HG02588 (cell line): ENCODE measurements around the gene OR2T3.
"Not testable (repeated sequence)": the region's sequence is repeated elsewhere in the genome, so short reads cannot be mapped to it uniquely, and the experiment has no call there.

ENCODE experiments used
- ATAC-seq: cut with Tn5 transposase; IDR thresholded peaks from one replicate; pipeline ENCODE4 v1.9.1; 2021; ENCODE audit warnings: mild to moderate bottlenecking, moderate library complexity; ENCODE audit not compliant: unreplicated experiment

OR2T3 gene, protein sequence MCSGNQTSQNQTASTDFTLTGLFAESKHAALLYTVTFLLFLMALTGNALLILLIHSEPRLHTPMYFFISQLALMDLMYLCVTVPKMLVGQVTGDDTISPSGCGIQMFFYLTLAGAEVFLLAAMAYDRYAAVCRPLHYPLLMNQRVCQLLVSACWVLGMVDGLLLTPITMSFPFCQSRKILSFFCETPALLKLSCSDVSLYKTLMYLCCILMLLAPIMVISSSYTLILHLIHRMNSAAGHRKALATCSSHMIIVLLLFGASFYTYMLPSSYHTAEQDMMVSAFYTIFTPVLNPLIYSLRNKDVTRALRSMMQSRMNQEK

DNA sequence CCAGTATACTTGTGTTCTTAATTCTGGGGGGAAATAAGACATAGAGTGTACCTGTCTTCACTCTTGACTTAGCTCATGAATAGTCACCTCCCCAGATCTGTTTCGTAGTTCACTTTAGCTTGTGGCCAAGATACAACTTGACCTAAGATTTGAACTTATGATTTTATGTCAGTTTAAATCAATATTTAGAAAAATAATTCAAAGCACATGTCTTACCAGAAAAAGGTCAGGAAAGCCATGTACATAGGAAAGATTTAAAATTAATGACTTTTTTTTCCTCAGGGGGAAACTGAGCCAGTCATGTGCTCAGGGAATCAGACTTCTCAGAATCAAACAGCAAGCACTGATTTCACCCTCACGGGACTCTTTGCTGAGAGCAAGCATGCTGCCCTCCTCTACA lies at the start of gene OR2T3:
Gene OR2T3 (plus strand): TSS at position 301 of the 400 bp plus-strand sequence. CDS start 0 bp downstream, at position 301.
- ATAC-seq: not testable (repeated sequence)

DNA sequence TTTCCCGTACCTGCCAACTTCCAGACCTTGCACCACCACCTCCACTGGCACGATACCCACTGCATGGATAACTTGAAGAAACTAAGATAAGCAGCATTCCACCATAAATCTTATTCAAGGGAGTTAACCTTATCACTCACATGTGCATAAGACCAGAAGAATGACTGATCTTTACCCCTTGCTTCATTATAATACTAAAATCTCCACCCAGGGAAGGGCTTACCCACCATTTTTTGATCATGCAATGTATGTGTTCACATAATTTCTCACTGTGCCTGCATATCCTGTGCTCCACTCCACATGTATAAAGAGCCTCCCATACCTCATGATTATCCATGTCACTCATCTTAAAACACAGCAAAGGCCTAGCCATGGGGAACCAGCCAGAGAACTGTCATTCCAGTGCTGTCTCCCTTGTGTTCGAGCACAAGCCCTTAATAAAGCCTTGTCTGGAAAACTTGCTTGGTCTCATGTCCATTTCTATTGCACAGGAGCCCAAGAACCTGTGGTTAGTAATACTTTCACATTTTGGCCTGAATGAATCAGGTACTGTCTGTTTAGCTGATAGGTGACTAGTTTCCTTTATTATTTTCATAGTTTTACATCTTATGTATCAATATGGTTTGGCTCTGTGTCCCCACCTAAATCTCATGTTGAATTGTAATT lies 45.5 kb upstream of the OR2T3 start:
- peak; percentile 41 for ATAC-seq

DNA sequence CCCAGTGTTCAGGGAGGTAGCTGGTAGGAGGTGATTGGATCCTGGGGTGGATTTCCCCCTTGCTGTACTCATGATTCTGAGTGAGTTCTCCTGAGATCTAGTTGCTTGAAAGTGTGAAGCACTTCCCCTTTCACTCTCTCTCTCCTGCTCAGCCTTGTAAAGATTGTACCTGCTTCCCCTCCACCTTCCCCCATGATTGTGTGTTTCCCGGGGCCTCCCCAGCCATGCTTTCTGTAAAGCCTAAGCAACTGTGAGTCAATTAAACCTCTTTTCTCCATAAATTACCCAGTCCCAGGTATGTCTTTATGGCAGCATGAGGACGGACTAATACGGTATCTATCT lies 45.0 kb upstream of the OR2T3 start:
- ATAC-seq: peak; percentile 94

DNA sequence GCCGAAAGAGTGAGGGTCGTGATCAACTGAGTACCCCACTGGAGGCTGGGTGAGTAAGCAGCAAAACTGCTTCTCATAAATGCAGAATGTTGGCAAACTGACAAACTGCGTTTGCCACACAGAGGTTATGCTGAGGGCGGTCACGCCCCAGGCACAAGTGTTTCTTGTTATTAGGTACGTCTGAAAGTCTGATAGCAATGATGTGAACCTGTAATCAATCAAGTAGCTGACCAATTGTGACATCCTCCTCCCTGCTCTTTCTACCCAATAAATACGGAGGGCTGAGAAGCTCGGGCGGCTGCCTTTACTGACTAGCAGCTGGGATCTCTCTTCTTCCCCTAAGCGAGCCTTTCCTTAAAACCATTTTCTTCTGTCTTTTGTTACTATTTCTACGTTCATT lies 41.5 kb upstream of the OR2T3 start:
- ATAC-seq: not testable (repeated sequence)

DNA sequence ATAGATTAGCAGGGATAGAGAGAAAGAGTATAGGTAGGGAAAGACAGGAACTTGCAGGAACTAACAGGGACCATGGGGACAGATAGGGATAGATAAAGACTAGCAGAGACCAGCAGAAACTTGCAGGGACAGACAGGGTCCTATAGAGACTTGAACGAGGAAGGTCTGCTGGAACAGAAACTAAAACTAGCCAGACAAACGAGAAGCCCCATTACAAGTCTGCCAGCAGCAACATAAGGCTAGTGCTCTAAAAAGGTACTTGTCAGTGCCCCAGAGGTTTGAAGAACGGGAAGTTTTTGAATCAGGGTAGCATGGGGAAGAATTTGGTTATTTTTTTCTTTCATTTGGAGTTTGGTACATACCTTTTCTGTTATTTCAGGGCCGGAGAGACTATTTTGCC lies 41.0 kb upstream of the OR2T3 start:
- ATAC-seq: peak; percentile 37

DNA sequence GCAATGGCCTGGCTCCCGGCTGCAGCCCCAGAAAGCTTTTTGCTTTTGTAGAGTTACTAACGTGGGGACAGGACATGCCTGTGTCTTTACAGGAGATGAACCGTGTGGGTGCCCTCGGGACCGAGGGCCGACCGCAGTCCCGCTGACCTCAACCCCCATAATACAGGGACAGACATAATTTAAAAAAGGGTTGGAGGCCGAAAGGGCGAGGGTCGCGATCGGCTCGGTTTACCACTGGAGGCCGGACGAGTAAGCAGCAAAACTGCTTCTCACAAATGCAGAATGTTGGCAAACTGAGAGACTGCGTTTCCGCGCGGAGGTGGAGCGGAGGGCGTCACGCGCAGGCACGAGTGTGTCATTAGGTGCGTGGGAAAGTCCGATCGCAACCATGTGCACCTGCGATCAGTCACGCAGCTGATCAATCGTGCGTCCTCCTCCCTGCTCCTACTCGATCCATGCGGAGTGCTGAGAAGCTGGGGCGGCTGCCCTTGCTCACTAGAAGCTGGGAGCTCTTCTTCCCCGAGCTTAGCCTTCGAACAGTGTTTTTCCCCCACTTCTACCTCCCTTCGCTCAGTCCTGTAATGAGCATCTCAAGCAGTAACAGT lies 39.2 kb upstream of the OR2T3 start:
- not testable (repeated sequence) for ATAC-seq

DNA sequence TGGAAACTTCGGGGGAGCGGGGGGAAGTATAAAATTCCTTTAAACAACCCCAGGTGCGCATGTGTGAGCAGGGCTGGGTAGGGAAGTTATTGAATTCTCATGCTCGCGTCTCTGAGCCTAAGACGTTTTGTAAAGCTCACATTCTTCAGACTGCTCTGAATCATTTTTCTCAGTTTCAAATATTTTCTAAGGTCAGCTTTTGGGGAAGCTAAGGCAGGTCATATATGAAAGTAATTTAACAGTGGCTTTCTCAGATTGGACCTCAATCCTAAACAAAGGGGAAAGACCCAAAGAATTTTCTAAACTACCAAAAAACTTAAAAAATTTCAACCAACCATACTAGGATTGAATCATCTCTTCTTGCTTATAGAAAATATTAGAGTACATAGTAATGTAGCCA lies 38.2 kb upstream of the OR2T3 start:
- peak; percentile 50 for ATAC-seq

DNA sequence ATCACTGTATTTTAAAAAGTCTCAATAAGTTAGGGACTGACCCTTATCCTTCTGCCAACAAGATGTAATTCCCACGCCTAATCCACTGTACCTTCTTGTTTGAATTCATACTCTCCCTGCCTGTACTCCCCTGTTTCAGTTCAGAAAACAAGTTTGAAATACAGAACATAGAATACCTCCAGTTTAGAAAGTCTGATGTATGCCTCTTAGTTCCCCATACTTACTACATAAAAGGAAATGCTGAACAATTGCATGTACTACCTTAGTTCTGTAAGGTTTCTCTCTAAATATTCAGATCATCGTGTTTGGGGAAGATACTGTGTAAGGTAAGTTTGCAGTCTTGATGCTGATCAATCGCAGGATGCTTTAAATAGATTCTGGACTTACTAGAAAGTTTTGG lies 36.8 kb upstream of the OR2T3 start:
- ATAC-seq: not testable (repeated sequence)

DNA sequence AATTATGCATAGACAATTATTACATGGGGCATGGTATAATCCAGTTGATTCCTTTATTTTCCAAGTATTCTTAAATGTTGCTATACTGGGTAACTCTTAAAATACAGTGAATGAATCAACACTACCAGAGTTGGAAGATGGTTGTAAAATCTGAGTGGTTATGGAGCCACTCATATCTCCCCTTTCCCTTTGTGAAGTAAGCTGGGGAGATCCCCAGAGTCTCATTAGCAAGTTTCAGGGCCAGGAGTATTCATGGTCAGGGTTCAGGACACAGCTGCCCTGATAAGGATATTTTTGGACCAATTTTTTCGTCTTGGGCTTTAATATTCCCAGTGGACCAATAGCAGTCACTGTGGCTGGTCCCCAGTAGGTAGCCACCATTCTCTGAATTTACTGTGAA lies 34.5 kb upstream of the OR2T3 start:
- ATAC-seq: not testable (repeated sequence)

DNA sequence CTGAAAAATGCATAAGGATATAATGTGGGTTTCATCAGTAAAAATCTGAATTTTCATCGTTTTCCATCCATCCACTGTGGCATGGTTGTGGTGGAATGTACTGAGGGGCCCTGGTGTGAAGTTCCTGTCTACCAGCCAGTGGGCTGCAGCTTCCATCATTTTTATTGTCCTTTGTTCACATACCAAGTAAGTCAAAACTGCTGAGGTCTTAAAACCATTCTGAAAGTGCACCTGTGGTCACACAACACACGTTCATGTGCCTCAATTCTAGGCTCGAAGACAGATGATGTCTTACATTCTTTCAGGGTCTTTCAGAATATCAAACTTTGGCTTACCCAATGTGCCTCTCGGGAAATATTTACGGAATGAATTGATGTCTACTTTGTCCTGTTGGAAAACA lies 33.9 kb upstream of the OR2T3 start:
- not testable (repeated sequence) for ATAC-seq

DNA sequence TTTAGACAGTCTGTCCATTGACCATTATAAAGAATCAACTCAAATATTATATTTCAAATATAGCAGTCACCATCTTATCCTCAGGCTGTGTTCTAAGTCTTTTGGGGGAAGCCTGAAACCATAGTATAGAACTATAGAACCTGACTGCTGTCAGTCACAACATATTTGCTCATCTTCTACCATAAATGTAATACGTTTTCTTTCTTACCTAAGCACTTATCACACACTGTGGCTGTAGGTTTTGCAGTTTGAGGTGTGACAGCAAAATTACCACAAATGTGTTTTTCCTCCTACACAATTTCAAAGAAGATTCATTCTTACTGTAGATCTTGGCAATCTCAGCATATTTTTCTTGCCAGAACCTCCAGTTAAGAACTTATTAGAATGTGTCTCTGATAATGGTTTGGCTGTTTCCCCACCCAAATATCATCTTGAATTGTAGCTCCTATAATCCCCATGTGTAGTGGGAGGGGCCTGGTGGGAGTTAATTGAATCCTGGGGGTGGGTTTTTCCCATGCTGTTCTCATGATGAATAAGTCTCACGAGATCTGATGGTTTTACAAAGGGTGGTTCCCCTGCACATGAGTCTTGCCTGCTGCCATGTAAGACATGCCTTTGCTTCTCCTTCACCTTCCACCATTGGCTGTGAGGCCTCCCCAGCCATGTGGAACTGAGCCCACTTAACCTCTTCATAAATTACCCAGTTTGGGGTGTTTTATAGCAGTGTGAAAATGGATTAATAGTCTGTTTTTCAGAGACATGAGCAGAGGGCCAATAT lies 30.5 kb upstream of the OR2T3 start:
- ATAC-seq: not testable (repeated sequence)

DNA sequence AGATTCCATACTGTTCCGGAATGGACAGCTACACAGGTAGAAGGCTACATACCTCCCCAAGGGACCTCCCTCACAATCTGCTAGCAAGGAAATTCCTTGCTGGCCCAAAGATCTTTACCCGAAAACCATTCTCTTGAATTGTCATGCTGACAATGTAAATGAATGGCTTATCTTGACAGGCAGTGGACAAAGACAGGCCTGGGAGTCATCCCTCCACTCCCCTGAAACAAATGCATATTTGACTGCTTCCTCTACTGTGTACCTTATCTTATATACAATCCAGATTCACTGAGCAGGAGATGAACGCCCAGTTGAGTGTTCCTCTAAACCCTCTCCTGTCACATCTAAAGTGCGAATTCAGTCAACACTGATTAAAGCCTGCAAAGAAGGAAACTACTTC lies 28.5 kb upstream of the OR2T3 start:
- ATAC-seq: not testable (repeated sequence)

DNA sequence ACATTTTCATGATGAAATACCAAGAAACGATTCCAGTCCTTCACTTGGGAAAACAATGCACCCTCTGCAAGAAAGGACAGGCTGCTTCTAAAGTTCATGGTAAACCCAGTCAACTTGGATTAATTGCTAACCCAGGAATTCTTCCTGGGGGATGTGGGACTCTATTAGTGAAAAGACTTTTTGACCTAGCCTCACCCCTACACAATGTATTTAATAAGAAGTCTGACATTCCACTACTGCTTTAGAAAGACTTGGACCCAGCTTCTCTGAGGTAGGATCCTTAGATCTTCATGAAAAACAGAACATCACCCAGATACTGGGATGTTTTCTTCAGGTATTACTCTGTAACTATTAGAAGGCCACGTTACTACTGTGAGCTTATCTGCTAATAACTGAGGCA lies 27.8 kb upstream of the OR2T3 start, which contains the start of gene OR2T2:
Gene OR2T2 (plus strand): TSS at position 239 of the 400 bp plus-strand sequence. CDS start 7,161 bp downstream, outside the sequence.
- not testable (repeated sequence) for ATAC-seq

DNA sequence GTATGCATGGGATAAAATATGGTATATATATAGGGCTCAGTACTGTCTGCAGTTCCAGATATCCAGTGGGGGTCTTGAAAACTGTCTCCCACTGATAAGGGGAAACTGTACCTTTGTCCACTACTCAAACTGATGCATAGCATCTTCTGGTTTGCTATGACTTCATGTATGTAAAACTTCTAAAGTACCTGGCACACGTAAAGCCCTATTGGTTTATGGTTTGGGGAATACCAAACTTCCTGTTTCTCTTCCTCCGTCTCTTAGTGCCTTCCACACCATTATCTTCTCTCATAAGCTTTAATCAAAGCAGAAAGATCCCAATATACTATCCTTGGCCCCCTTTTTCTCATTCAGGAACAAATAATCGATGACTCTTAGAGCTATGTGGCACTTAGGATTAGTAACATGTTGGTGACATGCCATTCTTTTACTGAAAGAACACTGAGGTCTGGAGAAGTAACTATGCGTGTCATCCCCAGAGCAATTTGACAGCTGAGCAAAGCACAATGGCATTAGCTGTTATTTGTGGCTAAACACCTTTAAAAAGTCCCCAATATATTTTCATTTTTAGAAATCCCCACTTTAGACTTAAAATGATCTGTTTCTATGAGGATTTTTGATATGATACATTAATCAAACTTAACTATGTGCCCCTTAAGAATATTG lies 24.6 kb upstream of the OR2T3 start:
- peak; percentile 61 for ATAC-seq

DNA sequence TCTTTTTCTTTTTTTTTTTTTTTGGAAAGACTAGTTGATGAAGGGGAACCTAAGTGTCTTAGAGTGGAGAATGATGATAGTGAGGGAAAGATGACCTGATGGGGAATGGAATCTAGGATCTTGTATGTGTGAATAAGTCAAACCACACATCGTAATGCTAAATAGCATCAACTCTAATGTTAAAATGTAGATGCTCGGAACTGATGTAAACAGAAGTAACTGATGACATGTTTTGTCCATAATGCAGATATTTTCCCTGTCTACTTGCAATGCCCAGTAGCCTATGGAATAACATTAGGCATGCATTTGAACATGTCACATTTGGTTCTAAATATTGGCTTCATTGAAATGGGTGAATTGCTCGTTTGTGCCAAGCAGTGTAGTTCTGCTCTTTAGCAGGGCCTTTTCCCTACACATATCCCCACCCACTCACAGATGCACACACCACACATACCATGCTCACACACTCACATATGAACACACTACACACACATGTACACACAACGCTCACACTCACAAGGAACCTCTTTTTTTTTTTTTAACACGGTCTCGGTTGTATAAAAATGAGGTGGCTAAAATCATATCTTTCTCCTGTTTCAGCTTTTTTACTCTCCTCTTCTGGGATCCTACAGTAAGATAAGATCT lies 23.2 kb upstream of the OR2T3 start:
- not testable (repeated sequence) for ATAC-seq

DNA sequence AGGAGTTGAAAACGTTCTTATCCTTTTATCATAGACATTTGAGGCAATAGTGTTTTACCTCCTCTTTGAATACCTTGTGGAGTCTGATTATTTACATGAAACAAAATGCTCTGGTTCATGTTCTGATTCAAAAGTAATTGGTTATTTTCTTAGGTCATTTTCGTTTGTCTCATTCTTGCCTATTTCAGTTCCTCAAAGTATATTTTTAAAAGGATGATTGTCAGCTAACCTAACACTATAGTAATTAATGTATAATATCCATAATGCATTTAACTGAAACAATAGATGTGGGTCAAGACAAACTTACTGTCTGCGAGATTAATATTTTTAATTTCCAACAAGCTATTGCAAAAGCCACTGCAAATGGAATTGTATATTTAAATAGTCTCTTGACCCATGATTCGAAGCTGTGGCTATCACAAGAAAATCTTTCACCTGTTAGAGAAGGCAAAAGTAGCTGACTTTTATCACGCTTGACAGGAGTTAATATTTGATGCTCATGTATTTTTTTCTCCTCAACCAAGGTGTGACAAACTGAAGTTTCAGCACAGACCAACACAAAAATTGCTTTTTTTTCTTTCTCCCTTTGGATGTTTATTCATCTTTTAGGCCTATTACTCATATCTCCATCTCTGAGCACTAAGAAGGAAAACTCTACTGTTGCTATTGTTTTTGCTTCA lies 22.5 kb upstream of the OR2T3 start:
- ATAC-seq: peak; percentile 56

DNA sequence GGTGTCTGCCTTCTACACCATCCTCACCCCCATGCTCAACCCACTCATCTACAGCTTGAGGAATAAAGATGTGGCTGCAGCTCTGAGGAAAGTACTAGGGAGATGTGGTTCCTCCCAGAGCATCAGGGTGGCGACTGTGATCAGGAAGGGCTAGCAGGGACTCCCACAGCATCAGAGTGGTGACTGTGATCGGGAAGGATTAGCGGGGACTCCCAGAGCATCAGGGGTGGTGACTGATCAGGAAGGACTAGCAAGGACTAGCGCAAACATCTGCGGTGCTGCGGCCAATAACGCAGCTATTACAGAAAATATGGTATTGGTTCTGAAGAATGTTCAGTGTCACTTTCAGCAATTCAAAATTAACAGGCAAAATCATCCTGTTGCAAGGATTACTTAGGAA lies 19.5 kb upstream of the OR2T3 start:
- ATAC-seq: not testable (repeated sequence)

DNA sequence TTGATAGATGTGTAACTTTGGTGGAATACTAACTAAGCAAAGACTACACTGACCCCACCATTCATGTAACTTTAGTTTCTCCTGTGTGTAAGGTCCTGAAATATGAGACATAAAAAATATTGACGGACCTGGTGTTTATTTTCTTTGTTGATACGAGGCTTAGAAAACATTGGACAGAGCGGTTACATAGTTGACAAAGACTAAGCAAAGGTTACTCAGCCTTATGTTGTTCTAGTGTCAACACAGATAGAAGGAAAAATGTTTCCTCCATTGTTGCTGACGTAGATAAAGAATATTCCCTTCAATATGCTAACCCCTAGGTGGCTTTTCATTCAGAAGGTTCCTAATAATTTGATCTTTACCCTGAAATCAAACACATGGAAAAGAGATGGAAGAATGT lies 18.1 kb upstream of the OR2T3 start:
- ATAC-seq: not testable (repeated sequence)

DNA sequence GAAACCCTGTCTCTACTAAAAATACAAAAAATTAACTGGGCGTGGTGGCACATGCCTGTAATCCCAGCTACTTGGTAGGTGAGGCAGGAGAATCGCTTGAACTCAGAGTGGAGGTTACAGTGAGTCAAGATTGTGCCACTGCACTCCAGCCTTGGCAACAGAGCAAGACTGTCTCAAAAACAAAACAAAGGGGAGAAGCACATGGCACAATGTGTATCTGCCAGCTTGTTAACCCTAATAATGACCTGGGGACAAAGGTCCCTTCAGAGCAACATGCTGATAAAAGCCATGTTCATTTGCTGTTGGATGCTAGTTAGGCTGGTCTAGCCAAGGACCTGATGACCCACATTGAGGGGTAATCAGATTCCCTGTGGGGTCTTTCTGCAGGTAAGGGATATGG lies 16.5 kb upstream of the OR2T3 start:
- not testable (repeated sequence) for ATAC-seq

DNA sequence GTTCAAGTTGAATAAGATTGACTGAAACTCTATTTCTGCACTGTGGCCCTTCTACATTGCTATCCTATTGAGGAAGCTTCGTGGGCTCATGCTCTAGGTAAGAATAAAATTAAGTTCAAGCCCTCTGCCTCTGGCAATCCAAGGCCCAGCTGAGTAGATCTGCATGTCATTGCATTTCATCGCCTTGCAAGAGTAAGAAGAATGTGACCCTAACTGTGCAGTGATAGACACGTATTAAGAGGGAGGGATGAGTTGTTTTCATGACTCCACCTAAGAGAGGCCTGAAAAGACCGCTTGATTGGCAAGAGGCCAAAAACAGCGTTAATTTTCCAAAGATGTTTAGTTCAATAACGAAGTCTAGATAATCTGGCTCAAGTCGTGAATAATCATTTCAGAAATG lies 14.0 kb upstream of the OR2T3 start:
- ATAC-seq: not testable (repeated sequence)
